Measurements from ENCODE around the gene FARSB.
"Not testable (repeated sequence)": the region's sequence is repeated elsewhere in the genome, so short reads cannot be mapped to it uniquely, and the experiment has no call there.

Gene FARSB

DNA sequence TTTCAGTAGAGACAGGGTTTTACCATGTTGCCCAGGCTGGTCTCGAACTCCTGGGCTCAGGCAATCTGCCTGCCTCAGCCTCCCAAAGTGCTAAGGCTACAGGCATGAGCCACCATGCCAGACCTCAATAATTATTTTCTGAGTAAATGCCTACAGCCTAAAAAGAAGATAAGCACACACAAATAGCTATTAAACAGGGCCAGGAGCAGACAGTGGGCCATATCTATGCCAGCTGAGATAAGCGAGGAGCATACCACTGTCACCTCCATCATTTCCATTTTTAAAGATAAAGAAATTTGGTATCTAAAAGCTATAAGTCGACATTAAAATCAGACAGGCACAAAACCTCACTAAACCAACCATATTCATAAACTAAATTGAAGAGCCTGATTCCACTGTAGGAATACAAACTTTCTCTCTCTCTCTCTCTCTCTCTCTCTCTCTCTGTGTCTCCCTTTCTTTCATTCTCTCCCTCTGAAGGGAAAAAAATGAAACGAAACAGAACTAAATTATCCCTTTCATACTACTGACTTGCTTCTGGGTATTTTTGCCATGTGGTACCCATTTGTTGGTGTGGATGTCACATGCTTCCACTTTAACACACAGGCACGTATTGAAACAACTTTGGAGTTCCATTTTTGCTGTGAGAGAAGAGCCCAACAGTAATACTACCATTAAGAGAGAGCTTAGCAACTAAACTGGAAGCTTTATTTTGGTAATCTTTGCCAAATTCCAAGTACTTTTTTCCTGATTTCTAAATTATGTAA, 51.0 kb downstream of the FARSB start:
- DNase-seq (ENCODE audit: low spot score), result peak; percentile 76

DNA sequence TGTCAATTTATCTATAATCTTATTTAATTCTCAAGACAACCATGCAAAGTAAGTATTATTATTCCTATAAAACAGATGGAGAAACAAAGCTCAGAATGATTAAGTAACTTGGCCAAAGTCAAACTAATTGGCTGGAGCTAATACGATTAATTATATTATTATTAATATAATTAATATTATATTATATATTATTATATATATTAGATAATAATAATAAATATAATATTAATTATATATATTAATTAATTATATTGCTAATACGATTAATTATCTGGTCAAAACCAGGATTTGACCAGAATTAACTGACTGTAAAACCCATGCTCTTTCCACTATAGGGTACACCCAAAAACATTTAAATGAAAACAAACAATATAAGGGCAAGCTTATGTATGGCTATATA, 52.4 kb downstream of the FARSB start:
- DNase-seq (ENCODE audit: low spot score), result no peak

- no peak for DNase-seq (ENCODE audit: low spot score)
Observed at GRCh38 chr2:222598611-222599010, 57.3 kb downstream of the FARSB start.

DNA sequence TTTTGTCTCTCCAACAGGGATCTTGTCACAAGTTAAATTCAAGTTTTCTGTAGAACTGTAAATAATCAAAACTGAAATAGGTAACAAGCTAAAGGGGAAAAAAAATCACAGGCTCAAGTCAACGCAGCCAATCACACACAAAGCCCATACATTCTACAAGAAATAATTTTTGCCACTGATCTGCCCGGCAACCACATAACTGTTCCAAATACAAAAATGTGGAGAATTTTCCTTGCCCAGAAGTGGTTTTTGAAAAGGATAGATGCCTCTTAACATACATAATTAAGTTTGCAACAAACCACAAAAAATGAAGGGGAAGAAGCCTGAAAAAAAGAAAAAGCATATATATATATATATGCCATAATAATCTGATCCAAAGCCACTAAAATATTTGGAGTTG, 60.3 kb downstream of the FARSB start:
- DNase-seq (ENCODE audit: low spot score), result no peak

- peak; percentile 84 for DNase-seq (ENCODE audit: low spot score)
Observed at GRCh38 chr2:222594679-222595078, 61.2 kb downstream of the FARSB start.

- no peak for DNase-seq (ENCODE audit: low spot score)
Observed at GRCh38 chr2:222592176-222592575, 63.7 kb downstream of the FARSB start.

- no peak for DNase-seq (ENCODE audit: low spot score)
Observed at GRCh38 chr2:222591661-222592060, 64.2 kb downstream of the FARSB start.

DNA sequence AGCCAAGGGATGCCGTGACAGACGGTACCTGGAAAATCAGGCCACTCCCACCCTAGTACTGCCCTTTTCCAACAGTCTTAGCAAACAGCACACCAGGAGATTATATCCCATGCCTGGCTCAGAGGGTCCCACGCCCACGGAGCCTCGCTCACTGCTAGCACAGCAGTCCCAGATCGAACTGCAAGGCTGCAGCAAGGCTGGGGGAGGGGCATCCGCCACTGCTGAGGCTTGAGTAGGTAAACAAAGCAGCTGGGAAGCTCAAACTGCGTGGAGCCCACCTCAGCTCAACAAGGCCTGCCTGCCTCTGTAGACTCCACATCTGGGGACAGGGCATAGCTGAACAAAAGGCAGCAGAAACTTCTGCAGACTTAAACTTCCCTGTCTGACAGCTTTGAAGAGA, 71.3 kb downstream of the FARSB start:
- not testable (repeated sequence) for DNase-seq (ENCODE audit: low spot score)

DNA sequence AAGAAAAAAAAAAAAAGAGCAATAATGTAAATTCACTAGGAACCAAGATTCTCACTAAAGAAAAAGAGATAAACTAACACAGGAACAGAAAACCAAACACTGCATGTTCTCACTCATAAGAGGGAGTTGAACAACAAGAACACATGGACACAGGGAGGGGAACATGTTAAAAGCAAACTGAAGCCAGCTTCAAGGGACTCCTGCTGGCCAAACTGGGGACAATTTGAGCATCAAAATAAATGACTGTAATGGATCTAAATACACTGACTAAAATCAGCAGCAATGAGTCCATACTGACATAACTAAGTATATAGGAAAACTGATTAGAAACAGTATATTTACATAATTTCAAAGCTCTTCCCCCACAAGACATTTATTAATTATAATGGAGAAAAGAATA, 73.0 kb downstream of the FARSB start:
- no peak for DNase-seq (ENCODE audit: low spot score)

DNA sequence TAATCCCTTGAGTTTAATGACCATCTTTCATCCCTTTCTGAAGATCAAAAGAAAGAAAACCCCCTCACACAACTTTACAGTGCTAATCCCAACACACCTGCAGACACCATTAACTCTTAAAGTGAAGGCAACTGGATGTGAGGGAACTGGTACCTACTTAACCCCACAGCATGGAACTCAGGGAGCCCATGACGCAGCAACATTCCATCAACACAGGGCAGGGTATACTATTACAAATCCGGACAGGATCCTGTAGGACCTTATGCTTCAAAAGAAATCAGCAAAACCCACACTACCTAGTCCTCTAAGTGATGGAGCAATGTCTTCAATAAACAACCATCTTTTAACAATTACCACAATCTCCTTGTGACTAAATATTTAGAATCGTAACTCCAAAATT, 78.6 kb downstream of the FARSB start:
- DNase-seq (ENCODE audit: low spot score), result no peak

- no peak for DNase-seq (ENCODE audit: low spot score)
Observed at GRCh38 chr2:222576171-222577081, 79.5 kb downstream of the FARSB start.

DNA sequence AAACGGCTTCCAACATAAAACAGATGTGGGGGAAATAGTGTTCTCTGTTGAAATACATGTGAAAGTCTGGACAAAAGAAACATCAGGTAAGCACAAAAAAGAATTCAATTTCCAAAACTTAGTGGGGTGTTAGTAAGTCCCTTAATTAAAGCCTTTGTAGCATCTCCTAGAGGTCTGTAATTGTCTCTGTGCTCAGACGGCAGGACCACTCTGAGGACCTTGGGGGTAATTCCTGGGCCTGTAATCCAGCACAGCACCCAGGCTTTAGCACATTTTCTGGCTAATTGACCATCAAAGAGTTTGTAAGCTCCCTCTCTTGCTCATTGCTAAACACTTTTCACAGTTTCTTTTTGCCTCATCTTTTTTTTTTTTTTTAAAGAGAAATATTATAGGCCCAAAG, 80.3 kb downstream of the FARSB start:
- DNase-seq (ENCODE audit: low spot score), result no peak

GRCh38 chr2:222572751-222573174, 83.1 kb downstream of the FARSB start:
- DNase-seq (ENCODE audit: low spot score), result no peak

DNA sequence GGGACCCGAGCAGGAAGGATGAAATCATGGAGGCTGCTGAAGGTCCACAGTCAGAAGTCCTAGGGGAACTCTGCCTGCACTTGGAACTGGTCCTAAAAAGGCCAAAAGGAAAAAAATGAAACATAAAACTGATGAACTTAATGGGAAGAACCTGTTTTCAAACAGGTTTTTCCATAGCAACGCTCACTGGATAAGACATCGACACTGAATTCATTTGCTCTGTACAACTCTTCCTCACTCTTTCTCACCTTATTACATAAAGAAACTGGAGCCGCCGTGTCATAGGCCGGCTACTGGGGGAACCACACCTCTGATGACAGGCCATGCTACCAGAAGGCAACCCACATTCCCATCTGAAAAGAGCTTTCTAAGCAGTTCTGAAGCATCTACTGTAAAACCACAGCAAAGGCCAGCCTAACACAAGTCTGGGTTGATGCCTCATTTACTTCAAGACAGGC, 83.6 kb downstream of the FARSB start:
- DNase-seq (ENCODE audit: low spot score), result no peak

- no peak for DNase-seq (ENCODE audit: low spot score)
Observed at GRCh38 chr2:222569826-222570225, 86.1 kb downstream of the FARSB start.

DNA sequence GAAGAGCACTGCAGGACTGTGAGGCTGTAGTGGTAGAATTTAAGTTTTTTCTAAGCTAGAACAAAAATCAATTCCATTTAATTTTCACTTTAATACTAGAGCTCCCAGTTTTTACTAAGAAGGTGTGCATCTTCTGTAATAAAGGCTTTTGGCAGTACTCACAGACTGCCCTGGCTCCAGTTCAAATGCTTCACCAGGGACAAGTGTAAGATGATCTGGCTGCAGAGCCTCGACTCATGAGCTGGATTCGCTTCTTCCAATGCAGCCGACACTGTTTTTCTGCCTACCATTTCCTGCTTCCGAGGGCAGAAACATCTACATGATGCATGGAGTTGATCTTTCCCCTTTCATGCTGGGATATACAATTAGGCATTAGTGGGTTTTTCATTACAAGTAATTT, 87.0 kb downstream of the FARSB start:
- DNase-seq (ENCODE audit: low spot score), result no peak

- DNase-seq (ENCODE audit: low spot score), result no peak
Observed at GRCh38 chr2:222566229-222566628, 89.7 kb downstream of the FARSB start.

DNA sequence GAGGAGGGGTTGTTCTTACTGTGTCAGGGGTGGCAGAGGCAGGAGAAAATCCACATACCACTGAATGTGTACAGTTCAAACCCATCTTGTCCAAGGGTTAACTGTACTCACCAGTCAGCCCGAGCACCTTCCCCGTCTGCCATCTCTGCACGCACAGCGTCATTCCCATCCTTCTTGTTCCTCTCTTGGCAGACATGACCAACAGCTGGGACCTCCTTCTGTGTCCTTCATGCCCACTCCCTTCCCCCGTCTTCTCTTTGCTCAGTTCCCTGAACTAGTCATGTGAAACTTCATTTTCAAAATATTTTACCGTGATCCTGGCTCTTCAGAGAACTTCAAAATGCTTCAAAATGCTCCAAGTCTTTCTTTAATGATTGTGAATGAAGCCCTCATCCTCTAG, 92.0 kb downstream of the FARSB start:
- no peak for DNase-seq (ENCODE audit: low spot score)

GRCh38 chr2:222563106-222563718, 92.7 kb downstream of the FARSB start:
- no peak for DNase-seq (ENCODE audit: low spot score)

GRCh38 chr2:222561817-222562645, 93.9 kb downstream of the FARSB start:
- peak; percentile 80 for DNase-seq (ENCODE audit: low spot score)

DNA sequence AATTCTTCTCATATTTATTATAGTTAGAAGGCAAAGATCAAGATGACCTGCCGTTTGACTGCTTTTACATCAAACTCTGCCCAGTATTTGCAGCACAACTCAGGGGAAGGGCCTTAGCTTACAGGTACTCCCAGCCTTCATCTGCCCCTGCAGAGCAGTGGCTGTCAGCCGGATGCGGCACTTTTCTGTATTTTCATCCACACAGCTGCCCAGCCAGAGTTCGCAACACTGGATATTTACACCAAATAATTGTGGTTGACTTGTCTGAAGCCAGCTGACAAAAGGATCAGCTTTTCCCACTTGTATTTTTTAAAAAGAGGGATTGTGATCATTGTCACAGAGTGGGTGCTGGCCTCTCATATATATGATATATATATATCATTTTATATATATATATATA, 94.7 kb downstream of the FARSB start:
- no peak for DNase-seq (ENCODE audit: low spot score)

- no peak for DNase-seq (ENCODE audit: low spot score)
Observed at GRCh38 chr2:222554517-222554916, 101.4 kb downstream of the FARSB start.

Measured in COLO829 (cell line).